ENCODE data around the gene HPCAL1. TPM values are rescaled to one million over a fixed set of nuclear protein-coding genes. Genes with fewer than 3 reads are reported as not detected.

HPCAL1 gene
- total and polyA plus RNA-seq, 12 donors: 17.4 to 118 (median 61.3) TPM

DNA sequence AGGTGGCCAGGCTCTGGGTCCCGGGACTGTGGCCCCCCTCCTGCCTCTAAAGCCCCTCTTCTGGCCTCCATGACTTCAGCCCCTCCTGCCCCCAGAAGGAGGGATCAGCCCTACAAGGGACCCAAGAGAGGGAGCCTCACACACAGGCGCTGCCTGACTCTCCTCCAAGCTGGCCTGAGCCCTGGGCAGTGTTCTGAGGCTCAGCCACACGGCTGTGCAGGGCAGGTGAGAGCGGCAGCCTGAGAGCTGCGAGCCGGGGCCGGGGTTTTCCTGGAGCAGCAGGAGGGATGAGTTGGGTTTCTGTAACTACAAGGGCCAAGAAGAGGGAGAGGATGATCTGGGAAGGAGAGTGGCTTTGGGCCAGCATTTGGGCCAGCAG is 70.1 kb downstream of the HPCAL1 start:
- no peaks in the 10 kb centered on the region for H3K36me3 ChIP-seq (replicated peaks in 1 of 2)
- no peak overlapping the region for H3K4me3 ChIP-seq
- intact Hi-C loops (cut with DNase I): no loop called here
- H3K4me1 ChIP-seq (replicated peaks in 1 of 2): peaks cover 0 to 19% of the 10 kb centered on the region in 2 donors
- WGBS, 4 donors: 80 to 100% (median 97%) methylated on average over 1 to 7 of the region's 7 CpGs; no CpG with 5 or more reads in 1 of the 4 donors
- no peak for DNase-seq
- no peaks in the 10 kb centered on the region for H3K9me3 ChIP-seq (replicated peaks in 1 of 3)
- TF ChIP-seq, protein P1, sequence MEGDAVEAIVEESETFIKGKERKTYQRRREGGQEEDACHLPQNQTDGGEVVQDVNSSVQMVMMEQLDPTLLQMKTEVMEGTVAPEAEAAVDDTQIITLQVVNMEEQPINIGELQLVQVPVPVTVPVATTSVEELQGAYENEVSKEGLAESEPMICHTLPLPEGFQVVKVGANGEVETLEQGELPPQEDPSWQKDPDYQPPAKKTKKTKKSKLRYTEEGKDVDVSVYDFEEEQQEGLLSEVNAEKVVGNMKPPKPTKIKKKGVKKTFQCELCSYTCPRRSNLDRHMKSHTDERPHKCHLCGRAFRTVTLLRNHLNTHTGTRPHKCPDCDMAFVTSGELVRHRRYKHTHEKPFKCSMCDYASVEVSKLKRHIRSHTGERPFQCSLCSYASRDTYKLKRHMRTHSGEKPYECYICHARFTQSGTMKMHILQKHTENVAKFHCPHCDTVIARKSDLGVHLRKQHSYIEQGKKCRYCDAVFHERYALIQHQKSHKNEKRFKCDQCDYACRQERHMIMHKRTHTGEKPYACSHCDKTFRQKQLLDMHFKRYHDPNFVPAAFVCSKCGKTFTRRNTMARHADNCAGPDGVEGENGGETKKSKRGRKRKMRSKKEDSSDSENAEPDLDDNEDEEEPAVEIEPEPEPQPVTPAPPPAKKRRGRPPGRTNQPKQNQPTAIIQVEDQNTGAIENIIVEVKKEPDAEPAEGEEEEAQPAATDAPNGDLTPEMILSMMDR (IDR thresholded peaks at IDR 0.05): no peak
- TF ChIP-seq POLR2A (IDR thresholded peaks at IDR 0.05): no peak
- H3K27me3 ChIP-seq: no peaks in the 10 kb centered on the region
- no peak overlapping the region for H3K27ac ChIP-seq

GRCh38 chr2:10373931-10374330 is 71.2 kb downstream of the HPCAL1 start:
- WGBS, 4 donors: 81 to 91% (median 88%) methylated on average over 5 to 10 of the region's 10 CpGs
- H3K27me3 ChIP-seq: no peaks in the 10 kb centered on the region
- H3K4me3 ChIP-seq: no peak overlapping the region
- intact Hi-C loops (cut with DNase I): no loop called here
- H3K36me3 ChIP-seq (replicated peaks in 1 of 2): no peaks in the 10 kb centered on the region
- TF ChIP-seq, protein P1 (IDR thresholded peaks at IDR 0.05): no peak
- no peak for DNase-seq
- H3K4me1 ChIP-seq (replicated peaks in 1 of 2): peaks cover 0 to 10% of the 10 kb centered on the region in 2 donors
- H3K27ac ChIP-seq: no peak overlapping the region
- H3K9me3 ChIP-seq (replicated peaks in 1 of 3): no peaks in the 10 kb centered on the region

- no peaks in the 10 kb centered on the region for H3K36me3 ChIP-seq (replicated peaks in 1 of 2)
- intact Hi-C loops (cut with DNase I): no loop called here
Observed at GRCh38 chr2:10374362-10374943, 71.7 kb downstream of the HPCAL1 start.

GRCh38 chr2:10375570-10376281 is 73.0 kb downstream of the HPCAL1 start:
- TF ChIP-seq POLR2A (IDR thresholded peaks at IDR 0.05): no peak
- TF ChIP-seq, protein P1 (IDR thresholded peaks at IDR 0.05): no peak
- H3K27ac ChIP-seq: no peak overlapping the region
- H3K4me1 ChIP-seq (replicated peaks in 1 of 2): no peaks in the 10 kb centered on the region
- 68 to 82% (median 74%) methylated on average over 9 of the region's 9 CpGs for WGBS, 4 donors
- no peak for DNase-seq
- no peaks in the 10 kb centered on the region for H3K36me3 ChIP-seq (replicated peaks in 1 of 2)
- intact Hi-C loops (cut with DNase I): no loop called here
- H3K27me3 ChIP-seq: no peaks in the 10 kb centered on the region
- no peaks in the 10 kb centered on the region for H3K9me3 ChIP-seq (replicated peaks in 1 of 3)
- no peak overlapping the region for H3K4me3 ChIP-seq

More at GRCh38 chr2:10374362-10374943, 71.7 kb downstream of the HPCAL1 start:
- H3K27me3 ChIP-seq: no peaks in the 10 kb centered on the region
- no peaks in the 10 kb centered on the region for H3K9me3 ChIP-seq (replicated peaks in 1 of 3)
- peaks cover 0 to 5% of the 10 kb centered on the region in 2 donors for H3K4me1 ChIP-seq (replicated peaks in 1 of 2)
- no peak for DNase-seq
- 88 to 95% (median 92%) methylated on average over 12 to 13 of the region's 13 CpGs for WGBS, 4 donors
- no peak for TF ChIP-seq POLR2A (IDR thresholded peaks at IDR 0.05)
- TF ChIP-seq, protein P1 (IDR thresholded peaks at IDR 0.05): no peak
- no peak overlapping the region for H3K27ac ChIP-seq
- H3K4me3 ChIP-seq: no peak overlapping the region

Data from adrenal gland (tissue), 12 donors.